ENCODE results near the gene APRT. TPM values are rescaled to one million over a fixed set of nuclear protein-coding genes. Genes with fewer than 3 reads are reported as not detected.

Gene APRT
- polyA plus RNA-seq, 1 donor from 2014 or later, result 416 TPM

DNA sequence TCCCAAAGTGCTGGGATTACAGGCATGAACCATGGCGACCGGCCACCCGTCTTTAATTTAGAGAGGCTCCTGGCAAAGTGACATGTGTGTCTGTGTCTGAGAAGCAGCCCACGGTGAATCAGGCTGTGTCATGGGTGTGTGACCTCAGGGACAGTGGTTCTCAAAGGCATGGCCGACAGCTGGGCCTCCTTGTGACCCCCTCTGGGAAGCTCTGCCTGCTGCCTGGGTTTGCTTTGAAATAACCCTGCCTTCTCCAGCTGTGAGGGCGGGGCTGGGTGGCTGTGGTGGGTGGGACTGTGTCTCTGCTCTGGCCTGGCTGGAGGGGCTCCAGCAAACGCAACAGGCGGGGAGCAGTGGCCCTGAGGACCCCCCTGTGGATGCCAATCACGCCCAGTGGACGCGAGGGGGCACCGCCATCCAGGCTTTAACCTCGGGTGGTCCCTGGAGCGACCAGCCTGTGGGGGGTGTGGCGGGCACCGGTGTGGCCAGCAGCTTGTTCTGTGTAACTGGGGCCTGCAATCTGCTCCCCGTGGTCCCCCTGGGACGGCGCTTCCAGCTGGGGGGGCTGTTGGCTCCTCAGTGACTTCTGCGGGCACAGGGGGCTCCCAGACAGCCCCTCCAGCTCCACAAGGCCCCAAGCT is 8.8 kb upstream of the APRT start:
- Mint-ChIP-seq H3K27me3 (no peaks in the 10 kb centered on the region), H3K4me1 (no peaks in the 10 kb centered on the region), H3K4me3 (no peak overlapping the region), H3K36me3 (no peaks in the 10 kb centered on the region), H3K27ac (no peak overlapping the region), H3K9me3 (no peaks in the 10 kb centered on the region)

DNA sequence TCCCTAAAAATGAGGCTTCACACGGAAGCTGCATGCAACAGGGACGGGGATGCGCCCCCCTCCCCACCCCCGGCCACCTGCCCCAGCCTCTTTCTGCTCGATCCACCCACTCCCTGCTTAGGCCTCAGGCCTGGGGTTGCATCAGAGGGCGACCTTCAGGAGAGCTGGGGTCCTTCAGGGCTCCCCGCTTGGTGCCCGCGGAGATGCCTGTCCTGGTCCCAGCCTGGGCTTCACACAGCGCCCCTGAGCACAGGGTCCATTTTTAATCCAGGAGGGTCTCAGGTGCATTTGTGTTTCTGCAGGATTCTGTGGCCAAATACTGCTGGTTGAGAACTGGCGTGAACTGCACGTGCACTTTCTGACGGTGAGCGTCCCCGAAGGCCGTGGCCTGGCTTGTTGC is 7.4 kb upstream of the APRT start:
- H3K4me1 Mint-ChIP-seq, result no peaks in the 10 kb centered on the region
- H3K9me3 Mint-ChIP-seq, result no peaks in the 10 kb centered on the region
- H3K27me3 Mint-ChIP-seq, result no peaks in the 10 kb centered on the region
- H3K27ac Mint-ChIP-seq, result no peak overlapping the region
- no peak overlapping the region for H3K4me3 Mint-ChIP-seq
- H3K36me3 Mint-ChIP-seq, result no peaks in the 10 kb centered on the region

DNA sequence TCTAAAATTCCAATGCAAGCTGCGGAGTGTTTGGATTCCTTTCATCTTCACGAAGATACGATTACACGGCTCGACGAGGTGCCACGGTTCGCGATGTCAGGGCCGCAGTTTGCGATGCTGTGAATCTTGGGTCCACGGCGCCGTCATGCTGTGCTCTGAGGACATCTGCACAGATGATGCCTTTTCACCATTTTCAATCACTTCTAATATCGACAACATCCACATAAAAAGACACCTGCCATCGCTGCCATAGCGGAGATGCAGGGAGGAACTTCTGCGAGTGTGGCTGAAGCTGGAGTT is 6.8 kb upstream of the APRT start:
- H3K36me3 Mint-ChIP-seq, result no peaks in the 10 kb centered on the region
- no peak overlapping the region for H3K27ac Mint-ChIP-seq
- peaks cover 0 to 6% (median 0%) of the 10 kb centered on the region in 3 donors for H3K4me1 Mint-ChIP-seq
- no peaks in the 10 kb centered on the region for H3K27me3 Mint-ChIP-seq
- no peaks in the 10 kb centered on the region for H3K9me3 Mint-ChIP-seq
- H3K4me3 Mint-ChIP-seq, result no peak overlapping the region

DNA sequence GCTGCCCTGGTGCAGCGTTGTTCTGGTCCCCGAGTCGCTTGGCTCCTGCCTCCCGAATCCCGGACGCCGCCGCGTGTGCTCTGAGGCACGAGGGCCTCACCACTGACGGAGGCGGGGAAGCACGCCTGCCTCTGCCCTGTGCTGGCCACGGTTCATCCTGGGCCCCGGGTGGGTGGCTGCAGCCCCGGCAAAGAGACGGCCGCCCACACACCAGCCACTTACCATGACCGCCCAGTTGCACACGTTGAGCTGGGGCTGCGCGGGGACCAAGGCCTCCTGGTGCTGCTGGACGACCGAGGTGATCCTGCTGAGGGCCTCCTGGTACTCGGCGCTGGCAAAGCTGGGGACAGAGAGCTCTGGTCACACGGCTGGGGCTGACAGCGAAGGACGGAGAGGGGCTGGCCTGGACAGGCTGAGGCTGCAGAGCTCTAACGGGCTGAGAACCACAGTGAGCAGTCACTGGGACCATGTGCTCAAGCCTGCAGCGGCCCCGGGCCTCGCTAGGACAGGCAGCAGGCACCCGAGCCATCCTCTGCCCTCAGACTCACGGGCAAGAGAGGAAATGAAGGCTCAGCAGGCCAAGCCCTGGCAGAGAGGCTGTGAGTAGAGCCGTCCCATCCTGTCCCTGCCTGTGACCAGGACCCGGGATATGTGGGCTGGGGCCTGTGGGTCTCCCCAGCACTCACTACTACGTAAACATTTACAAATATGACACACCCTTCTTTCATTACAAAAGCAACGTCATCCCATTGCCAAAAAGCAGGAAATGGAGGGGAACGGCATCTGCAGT is 6.3 kb upstream of the APRT start:
- Mint-ChIP-seq H3K27ac (no peak overlapping the region), H3K4me3 (no peak overlapping the region), H3K9me3 (no peaks in the 10 kb centered on the region), H3K27me3 (no peaks in the 10 kb centered on the region), H3K36me3 (no peaks in the 10 kb centered on the region), H3K4me1 (peaks cover 0 to 6% (median 0%) of the 10 kb centered on the region in 3 donors)

DNA sequence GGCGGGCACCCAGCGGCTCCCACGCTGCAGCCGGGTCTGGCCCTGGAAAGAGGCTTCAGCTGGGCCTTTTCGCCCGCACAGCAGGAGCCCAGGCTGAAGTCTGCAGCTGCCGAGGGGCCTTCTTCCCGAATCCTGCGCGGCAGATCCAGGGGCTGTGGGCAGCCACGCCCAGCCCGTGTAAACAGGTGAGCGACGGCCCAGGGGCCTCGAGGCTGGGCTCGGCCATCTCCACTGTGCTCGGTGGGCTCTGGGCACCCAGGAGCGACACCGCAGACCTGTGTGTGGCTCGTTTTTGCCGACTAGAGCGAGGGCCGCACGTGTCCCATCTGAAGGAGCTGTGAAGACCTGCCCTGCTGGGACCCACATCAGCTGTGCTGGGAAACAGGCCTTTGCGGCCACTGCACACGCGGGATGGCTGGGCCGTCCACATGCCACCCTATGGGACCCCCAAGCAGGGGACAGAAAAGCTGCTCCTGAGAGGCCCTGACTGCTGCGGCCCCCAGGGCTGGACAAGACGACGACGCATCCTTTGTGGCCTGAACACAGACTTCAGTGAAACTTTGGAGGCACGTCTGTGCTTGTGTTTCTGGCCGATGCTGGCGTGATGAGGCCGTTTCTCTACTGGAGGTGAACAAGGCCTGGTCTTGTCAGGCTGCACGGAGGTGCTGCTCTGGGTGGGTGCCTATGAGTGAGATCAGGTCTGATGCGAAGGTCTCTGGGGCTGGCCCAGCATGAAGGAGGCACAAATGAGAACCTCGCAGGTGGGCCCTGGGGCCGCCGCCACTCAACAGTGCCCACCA is 5.2 kb upstream of the APRT start:
- no peaks in the 10 kb centered on the region for H3K36me3 Mint-ChIP-seq
- H3K9me3 Mint-ChIP-seq, result no peaks in the 10 kb centered on the region
- peak overlapping the region in 1 of 3 donors; percentile 35 for H3K27ac Mint-ChIP-seq
- no peaks in the 10 kb centered on the region for H3K27me3 Mint-ChIP-seq
- peaks cover 0 to 6% (median 2%) of the 10 kb centered on the region in 3 donors for H3K4me1 Mint-ChIP-seq
- peak overlapping the region in 1 of 4 donors; percentile 17 for H3K4me3 Mint-ChIP-seq

DNA sequence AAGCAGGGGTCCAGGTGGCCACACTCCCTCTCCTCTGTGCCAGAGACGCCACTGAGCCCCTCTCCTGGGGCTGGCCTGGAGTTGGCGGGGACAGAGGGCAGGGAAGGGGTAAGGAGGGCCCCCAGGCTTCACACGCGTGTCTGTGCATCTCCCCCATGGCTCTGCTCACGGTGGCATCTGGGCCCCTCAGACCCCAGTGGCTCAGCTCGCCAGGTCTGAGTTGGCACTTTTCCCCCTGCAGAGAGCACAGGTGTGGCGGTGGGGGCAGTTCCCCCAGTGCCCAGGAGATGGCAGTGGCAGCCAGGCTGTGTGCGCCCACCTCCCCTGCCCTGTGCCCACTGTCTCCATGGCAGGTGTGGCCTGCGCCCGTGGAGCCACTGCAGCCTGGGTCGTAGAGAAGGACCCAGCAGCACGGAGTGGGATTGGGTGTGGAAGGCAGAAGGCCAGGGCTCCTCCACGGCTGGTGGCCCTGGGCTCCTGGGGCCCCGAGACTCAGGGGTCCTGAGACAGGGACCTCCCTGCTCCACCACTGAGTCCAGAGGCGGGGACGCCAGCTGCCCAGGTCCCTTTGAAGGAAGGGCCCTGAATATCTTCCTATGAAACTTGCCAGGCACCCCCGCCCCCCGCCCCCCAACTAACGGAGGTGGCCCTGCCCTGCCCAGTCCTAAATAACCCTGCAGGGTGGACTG is 4.3 kb upstream of the APRT start:
- H3K36me3 Mint-ChIP-seq, result no peaks in the 10 kb centered on the region
- peak overlapping the region in 1 of 3 donors; percentile 32 for H3K27ac Mint-ChIP-seq
- peaks cover 0 to 6% (median 3%) of the 10 kb centered on the region in 3 donors for H3K4me1 Mint-ChIP-seq
- H3K27me3 Mint-ChIP-seq, result no peaks in the 10 kb centered on the region
- H3K9me3 Mint-ChIP-seq, result no peaks in the 10 kb centered on the region
- H3K4me3 Mint-ChIP-seq, result no peak overlapping the region

DNA sequence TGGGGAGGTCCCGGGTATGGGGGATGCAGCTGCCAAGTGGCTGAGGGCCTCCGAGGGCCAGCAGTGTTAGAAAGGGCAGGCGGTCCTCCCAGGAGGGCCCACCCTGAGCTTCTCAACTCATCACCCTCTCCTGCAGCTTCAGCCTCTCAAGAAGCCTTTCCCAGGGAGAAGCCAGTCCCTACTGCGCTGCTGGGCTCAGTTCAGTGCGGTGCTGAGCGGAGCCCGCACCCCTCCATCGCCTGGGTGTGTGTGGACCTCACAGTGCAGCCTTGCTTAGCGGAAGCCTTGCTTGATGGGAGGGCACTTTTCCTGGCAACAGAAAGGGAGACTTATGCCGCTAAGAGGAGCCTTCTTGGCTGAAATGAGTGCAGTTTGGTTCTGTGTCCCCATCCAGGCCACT is 3.5 kb upstream of the APRT start:
- no peak overlapping the region for H3K4me3 Mint-ChIP-seq
- H3K36me3 Mint-ChIP-seq, result no peaks in the 10 kb centered on the region
- H3K27me3 Mint-ChIP-seq, result no peaks in the 10 kb centered on the region
- H3K4me1 Mint-ChIP-seq, result peaks cover 0 to 6% (median 4%) of the 10 kb centered on the region in 3 donors
- H3K27ac Mint-ChIP-seq, result peak overlapping the region in 1 of 3 donors; percentile 46
- no peaks in the 10 kb centered on the region for H3K9me3 Mint-ChIP-seq

DNA sequence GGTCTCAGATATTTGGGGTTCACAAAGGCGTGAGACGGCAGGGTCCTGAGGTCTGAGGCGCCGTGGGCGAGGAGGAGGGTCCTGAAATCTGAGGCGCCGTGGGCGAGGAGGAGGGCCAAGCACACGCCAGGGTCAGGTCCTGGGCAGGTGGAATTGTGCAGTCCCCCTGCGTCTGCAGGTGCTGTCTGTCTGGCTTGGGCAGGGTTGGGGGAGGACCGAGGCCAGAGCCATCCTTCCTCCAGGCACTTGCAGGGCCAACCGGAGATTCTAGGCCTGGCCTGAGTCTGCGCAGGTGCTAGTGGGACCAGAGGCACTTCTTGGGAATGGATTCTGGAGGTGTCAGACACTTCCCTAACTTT is 2.4 kb upstream of the APRT start:
- Mint-ChIP-seq H3K27ac (peak overlapping the region in 1 of 3 donors; percentile 78), H3K4me3 (peak overlapping the region in 2 of 4 donors; percentile 23 to 75), H3K4me1 (peaks cover 0 to 8% (median 6%) of the 10 kb centered on the region in 3 donors), H3K36me3 (no peaks in the 10 kb centered on the region), H3K27me3 (no peaks in the 10 kb centered on the region), H3K9me3 (no peaks in the 10 kb centered on the region)

DNA sequence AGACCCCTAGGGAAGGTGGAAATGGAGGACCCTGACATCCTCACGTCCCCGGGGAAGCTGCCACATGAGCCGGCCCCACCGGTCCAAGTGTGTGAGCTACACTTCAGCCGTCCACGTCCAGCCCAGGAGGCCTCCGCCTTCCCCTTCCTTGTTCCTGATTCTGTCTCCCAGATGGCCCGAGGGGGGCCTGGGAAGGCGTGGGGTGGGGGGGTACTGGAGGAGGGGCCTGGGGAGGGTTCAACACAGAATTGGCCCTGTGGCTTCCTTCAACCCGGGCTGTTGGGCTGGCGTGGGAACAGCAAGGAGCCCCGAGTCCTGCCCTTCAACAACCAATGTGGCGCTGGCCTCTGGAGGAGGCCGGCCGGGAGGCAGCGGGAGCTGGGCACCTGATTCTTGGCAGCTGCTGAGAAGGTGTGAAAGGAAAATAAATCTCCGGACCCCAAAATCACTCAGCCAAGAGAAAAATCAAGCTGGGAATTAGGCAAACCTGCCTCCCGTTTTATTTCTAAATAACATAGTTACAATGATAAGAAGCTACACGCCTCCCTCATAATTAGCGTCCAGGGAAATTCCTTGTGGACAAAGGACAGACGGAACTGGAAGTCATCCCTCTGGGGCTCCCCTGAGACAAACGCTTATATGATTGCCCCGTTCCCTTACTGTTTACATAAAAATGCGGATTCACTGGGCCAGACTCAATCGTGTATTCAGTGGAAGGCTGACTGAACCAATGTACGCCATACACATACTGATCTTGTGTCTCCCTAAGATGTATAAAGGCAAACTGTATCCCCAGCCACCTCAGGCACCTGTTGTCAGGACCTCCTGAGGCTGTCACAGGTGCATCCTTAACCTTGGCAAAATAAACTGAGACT is 1.8 kb upstream of the APRT start:
- H3K4me3 Mint-ChIP-seq, result peak overlapping the region in 2 of 4 donors; percentile 23 to 75
- no peaks in the 10 kb centered on the region for H3K9me3 Mint-ChIP-seq
- H3K36me3 Mint-ChIP-seq, result no peaks in the 10 kb centered on the region
- no peaks in the 10 kb centered on the region for H3K27me3 Mint-ChIP-seq
- H3K27ac Mint-ChIP-seq, result peak overlapping the region in 1 of 3 donors; percentile 78
- peaks cover 0 to 8% (median 6%) of the 10 kb centered on the region in 3 donors for H3K4me1 Mint-ChIP-seq

DNA sequence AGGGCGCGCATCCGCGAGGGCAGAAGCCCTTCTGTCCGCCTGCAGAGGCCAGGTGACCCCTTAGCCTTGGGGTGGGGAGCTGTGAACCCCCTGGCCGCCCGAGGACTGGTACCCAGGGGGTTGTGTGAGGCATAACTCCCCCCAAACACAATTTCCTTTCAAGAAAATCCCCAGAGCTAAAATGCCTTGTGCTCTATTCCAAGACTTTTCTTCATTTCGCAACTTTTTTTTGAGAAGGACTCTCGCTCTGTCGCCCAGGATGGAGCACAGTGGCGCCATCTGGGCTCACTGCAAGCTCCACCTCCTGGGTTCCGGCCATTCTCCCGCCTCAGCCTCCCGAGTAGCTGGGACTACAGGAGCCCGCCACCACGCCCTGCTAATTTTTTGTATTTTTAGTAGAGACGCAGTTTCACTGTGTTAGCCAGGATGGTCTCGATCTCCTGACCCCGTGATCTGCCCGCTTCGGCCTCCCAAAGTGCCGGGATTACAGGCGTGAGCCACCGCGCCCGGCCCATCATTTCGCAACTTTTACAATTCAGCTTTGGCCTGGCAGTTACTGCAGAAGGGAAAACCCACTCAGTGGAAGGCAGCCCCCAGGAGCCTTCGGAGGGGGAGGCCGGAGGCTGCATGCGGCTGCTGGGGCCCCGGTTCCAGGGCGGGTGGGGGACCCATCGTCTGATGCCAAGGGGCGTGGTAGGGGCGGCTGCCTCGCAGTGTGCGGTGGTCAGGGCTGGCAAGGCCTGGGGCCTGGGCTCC is 963 bp upstream of the APRT start:
- peaks cover 0 to 8% (median 6%) of the 10 kb centered on the region in 3 donors for H3K4me1 Mint-ChIP-seq
- H3K27ac Mint-ChIP-seq, result peak overlapping the region in 2 of 3 donors; percentile 31 to 81
- H3K27me3 Mint-ChIP-seq, result no peaks in the 10 kb centered on the region
- H3K4me3 Mint-ChIP-seq, result peak overlapping the region; percentile 66 to 90 (median 78)
- no peaks in the 10 kb centered on the region for H3K9me3 Mint-ChIP-seq
- no peaks in the 10 kb centered on the region for H3K36me3 Mint-ChIP-seq

DNA sequence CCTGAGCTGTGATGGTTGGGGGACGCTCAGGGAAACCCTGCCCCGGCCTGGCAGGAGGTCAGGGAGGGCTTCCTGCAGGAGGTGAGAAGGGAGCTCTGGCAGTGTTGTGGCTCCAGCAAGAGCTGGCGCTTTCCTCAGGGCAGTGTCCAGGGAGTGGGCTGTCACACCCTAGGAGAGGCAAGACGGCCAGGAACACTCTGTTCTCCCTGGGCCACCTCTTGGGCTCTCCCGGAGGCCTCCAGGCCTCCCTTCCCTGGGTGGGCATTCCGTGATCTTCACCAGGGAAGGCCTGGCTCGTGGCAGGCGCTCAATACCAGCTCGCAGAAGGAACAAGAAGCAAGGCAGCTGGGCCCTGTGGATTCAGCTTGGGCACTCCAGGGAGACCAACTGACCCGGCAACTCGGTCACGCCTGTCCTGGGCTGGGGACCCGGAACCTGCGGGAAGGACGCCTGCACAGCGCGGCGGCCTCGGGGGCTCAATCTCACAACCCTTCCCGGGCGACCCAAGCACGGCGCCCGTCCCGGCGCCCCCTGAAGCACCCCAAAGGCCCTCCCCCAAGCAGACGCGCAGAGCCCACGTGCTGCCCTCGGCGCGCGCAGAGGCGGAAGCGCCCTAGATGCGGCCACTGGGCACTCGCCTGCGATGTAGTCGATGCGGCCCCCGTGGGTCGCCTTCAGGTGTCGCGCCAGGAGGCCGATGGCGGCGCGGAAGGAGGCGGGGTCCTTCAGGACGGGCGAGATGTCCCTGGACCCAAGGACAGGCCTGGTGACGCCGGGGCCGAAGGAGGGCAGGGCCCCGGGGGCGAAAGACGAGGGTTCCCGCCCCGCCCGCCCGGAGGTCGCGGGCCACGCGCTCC is 588 bp downstream of the APRT start:
- Mint-ChIP-seq H3K4me3 (peak overlapping the region; percentile 86 to 97 (median 92)), H3K4me1 (peaks cover 0 to 8% (median 6%) of the 10 kb centered on the region in 3 donors), H3K9me3 (no peaks in the 10 kb centered on the region), H3K27ac (peak overlapping the region; percentile 81 to 93 (median 89)), H3K36me3 (no peaks in the 10 kb centered on the region), H3K27me3 (no peaks in the 10 kb centered on the region)

DNA sequence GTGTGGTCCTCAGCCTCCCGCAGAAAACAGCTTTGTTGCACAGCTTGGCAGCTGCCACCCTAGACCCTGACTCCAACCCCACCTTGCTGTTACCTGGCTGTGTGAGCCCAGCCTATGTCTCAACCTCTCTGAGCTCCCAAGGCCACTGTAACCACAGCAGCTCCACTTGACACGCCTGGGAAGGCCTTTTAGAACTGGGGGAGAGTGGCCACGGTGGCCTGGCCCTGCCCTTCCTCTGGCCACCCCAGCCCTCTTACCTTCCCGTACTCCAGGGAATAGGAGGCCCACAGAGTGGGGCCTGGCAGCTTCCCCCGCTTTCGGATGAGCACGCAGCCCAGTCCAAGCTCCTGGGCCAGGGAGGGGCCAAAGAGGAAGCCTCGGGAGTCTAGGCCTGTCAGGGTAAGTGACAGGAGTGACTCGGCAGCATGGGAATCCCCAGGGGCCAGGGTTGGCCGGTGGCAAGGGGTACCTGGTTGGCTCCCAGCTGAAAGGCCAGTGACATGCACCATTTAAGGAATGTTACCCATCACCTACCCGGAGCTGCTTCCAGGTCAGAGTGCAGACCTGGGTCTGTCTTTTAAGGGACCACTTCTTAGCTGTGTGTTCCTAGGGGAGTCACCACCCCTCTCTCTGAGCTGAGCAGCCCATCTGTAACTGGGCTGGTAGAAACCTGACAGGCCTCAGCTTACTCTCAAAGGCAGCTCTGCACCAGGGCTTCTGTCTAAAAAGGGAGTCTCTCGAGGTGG is 1.4 kb downstream of the APRT start:
- H3K4me3 Mint-ChIP-seq, result peak overlapping the region; percentile 86 to 97 (median 92)
- H3K27me3 Mint-ChIP-seq, result no peaks in the 10 kb centered on the region
- peak overlapping the region; percentile 5 to 89 (median 81) for H3K27ac Mint-ChIP-seq

More for the DNA sequence above, 1.4 kb downstream of the APRT start:
- Mint-ChIP-seq H3K36me3 (no peaks in the 10 kb centered on the region), H3K9me3 (no peaks in the 10 kb centered on the region), H3K4me1 (peaks cover 0 to 8% (median 6%) of the 10 kb centered on the region in 3 donors)

Data from IgD-negative memory B cell (primary cell).